ENCODE results near the gene FHOD3.

Gene FHOD3

DNA sequence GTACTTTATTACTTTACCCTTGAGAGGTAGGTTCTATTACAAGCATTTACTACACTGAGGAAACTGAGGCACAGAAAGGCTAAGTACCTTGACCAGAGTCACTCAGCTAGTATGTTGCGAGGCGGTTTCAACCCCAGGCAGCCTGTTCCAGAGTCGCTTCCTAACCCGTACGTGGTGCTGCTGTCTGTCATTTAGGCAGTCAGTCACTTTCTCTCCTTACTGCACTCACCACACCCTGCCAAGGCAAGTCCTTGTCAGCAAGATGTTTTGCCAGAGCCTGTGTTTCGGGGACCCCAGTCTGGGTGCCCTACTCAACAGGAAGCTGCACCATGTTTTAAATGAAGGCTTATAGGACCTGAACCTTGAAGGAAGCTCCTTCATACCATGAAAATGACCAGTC is 356.4 kb downstream of the FHOD3 start:
- TF ChIP-seq, protein P1, sequence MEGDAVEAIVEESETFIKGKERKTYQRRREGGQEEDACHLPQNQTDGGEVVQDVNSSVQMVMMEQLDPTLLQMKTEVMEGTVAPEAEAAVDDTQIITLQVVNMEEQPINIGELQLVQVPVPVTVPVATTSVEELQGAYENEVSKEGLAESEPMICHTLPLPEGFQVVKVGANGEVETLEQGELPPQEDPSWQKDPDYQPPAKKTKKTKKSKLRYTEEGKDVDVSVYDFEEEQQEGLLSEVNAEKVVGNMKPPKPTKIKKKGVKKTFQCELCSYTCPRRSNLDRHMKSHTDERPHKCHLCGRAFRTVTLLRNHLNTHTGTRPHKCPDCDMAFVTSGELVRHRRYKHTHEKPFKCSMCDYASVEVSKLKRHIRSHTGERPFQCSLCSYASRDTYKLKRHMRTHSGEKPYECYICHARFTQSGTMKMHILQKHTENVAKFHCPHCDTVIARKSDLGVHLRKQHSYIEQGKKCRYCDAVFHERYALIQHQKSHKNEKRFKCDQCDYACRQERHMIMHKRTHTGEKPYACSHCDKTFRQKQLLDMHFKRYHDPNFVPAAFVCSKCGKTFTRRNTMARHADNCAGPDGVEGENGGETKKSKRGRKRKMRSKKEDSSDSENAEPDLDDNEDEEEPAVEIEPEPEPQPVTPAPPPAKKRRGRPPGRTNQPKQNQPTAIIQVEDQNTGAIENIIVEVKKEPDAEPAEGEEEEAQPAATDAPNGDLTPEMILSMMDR (IDR thresholded peaks at IDR 0.05; ENCODE audit: low read depth, low read length) = no peak

GRCh38 chr18:36655074-36655473 is 357.6 kb downstream of the FHOD3 start:
- no peak for DNase-seq (ENCODE audit: extremely low read depth, low read depth)
- TF ChIP-seq, protein P1 (IDR thresholded peaks at IDR 0.05; ENCODE audit: low read depth, low read length) = no peak

More for the DNA sequence above, 356.4 kb downstream of the FHOD3 start:
- no peak for DNase-seq (ENCODE audit: extremely low read depth, low read depth)

DNA sequence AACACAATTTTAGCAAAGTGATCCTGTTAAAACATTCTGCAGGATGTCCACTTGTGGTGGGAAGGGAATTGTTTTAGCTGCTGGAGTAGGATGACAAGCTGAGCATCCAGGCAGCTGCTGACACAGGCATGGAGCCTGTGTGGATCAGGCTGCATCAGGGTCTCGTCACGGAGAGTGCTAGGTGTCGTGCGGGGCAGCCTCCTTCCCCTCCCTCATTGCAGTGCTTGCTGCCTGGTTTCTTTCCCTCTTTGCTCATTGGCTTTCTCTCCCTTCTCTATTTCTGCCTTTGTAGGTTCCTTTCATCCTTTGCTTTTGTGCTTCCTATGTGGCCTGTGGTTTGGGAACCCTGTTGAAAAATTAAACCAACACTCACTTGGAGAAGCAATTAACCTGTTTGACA is 358.4 kb downstream of the FHOD3 start:
- TF ChIP-seq, protein P1 (IDR thresholded peaks at IDR 0.05; ENCODE audit: low read depth, low read length) = no peak
- DNase-seq (ENCODE audit: extremely low read depth, low read depth) = no peak

DNA sequence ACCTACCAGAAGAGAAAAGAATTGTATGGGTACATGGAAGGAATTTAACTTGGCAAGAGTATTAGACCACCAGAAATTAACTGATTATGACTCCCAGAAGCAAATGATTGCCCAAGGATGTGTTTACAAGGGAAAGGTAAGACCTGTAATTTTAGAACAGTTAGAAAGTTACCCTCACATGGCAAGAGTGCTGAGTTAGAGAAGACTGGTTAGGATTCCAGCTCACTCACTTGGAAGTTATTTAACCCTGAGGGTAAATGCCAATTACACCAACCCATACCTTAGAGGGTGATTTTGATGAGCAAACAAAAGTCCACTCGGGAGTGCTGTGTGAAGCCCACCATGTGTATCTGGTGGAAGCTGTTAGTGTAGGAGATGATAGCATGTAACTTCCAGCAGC is 361.1 kb downstream of the FHOD3 start:
- TF ChIP-seq, protein P1 (IDR thresholded peaks at IDR 0.05; ENCODE audit: low read depth, low read length) = no peak

GRCh38 chr18:36660311-36660710 is 362.8 kb downstream of the FHOD3 start:
- DNase-seq (ENCODE audit: extremely low read depth, low read depth) = no peak
- TF ChIP-seq, protein P1 (IDR thresholded peaks at IDR 0.05; ENCODE audit: low read depth, low read length) = no peak

More for the DNA sequence above, 361.1 kb downstream of the FHOD3 start:
- no peak for DNase-seq (ENCODE audit: extremely low read depth, low read depth)

DNA sequence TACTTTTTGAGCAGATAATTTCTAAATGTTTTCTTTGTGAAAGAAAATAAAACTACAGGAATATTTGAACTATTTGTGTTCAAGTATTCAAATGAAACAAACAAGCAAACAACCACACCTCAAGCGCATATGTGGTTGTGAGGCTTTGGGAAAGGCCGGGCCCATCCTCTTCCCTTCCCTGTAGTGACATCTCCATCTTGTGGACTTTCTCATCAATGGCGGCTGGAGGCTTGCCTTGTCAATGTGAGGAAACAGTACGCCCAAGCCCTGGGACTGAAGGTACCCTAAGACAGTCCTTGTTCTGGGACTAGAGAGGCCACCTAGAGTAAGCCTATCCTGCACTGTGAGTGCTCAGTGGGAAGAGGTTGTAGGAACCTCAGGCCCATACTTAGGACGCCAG is 364.5 kb downstream of the FHOD3 start:
- TF ChIP-seq, protein P1 (IDR thresholded peaks at IDR 0.05; ENCODE audit: low read depth, low read length) = peak; percentile 19
- DNase-seq (ENCODE audit: extremely low read depth, low read depth) = no peak

GRCh38 chr18:36663312-36663711 is 365.8 kb downstream of the FHOD3 start:
- TF ChIP-seq, protein P1 (IDR thresholded peaks at IDR 0.05; ENCODE audit: low read depth, low read length) = no peak
- DNase-seq (ENCODE audit: extremely low read depth, low read depth) = no peak

Data from AG09319 (cell line).